HUES6 (cell line): ENCODE measurements around the gene ABHD2.
"Not testable (repeated sequence)": the region's sequence is repeated elsewhere in the genome, so short reads cannot be mapped to it uniquely, and the experiment has no call there.

Experiments
- H3K27ac ChIP-seq: 2 replicates; pipeline ENCODE4 v1.7.0; 2013; ENCODE audit warnings: low read depth, mild to moderate bottlenecking, low read length, inconsistent platforms
- H3K27me3 ChIP-seq: 2 replicates; pipeline ENCODE4 v1.6.1; 2013; ENCODE audit warnings: low read length; ENCODE audit not compliant: control insufficient read depth, insufficient read depth
- H3K36me3 ChIP-seq: 2 replicates; pipeline ENCODE4 v1.6.1; 2013; ENCODE audit warnings: low read length; ENCODE audit not compliant: control insufficient read depth, insufficient read depth
- H3K4me1 ChIP-seq: 2 replicates; pipeline ENCODE4 v1.6.1; 2013; ENCODE audit warnings: low read length; ENCODE audit not compliant: control insufficient read depth, insufficient read depth
- H3K4me3 ChIP-seq: 2 replicates; pipeline ENCODE4 v1.5.1; 2013; ENCODE audit warnings: low read depth, low read length
- H3K9ac ChIP-seq: one replicate; pipeline ENCODE4 v1.6.1; 2013; ENCODE audit warnings: mild to moderate bottlenecking, low read length
- H3K9me3 ChIP-seq: 2 replicates; pipeline ENCODE4 v1.6.1; 2013; ENCODE audit warnings: low read depth, low read length; ENCODE audit not compliant: control insufficient read depth, insufficient read depth

ABHD2 gene

DNA sequence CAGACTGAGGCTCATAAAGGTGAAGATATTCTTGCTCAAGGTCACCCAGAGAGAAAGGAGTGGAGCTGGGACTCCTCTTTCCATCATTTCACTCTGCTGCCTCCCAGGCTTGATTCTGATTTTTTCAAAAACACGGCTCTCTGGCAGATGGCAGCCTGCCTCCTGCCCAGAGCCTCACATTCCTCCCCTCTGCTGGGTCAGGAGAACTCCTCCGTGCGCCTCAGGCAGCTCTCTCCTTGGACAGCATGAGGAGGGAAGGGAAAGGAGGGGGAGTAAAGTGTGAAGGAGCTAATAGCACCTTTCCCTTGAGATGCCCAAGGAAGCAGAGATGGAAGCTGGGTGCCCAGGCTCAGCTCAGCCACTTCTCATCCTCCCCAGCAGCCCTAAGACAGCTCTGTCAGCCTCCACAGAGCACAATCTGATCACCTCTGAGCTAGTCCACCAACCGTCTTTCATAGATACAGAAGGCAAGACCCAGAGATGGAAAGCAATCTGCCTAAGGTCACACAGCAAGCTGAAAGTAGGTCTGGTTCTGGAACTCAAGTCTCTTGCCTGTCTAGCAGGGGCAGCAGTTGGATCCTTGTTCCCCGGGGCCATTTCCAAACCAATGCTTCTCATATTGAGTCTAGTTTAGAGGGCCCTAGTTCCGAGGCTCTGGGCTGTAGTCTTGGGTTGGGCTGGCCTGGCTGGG is 129.6 kb downstream of the ABHD2 start:
- Histone ChIP-seq H3K36me3 (no peaks in the 10 kb centered on the region), H3K27ac (no peak overlapping the region), H3K9me3 (no peaks in the 10 kb centered on the region), H3K27me3 (no peaks in the 10 kb centered on the region), H3K9ac (no peak overlapping the region), H3K4me3 (no peak overlapping the region), H3K4me1 (no peaks in the 10 kb centered on the region)

DNA sequence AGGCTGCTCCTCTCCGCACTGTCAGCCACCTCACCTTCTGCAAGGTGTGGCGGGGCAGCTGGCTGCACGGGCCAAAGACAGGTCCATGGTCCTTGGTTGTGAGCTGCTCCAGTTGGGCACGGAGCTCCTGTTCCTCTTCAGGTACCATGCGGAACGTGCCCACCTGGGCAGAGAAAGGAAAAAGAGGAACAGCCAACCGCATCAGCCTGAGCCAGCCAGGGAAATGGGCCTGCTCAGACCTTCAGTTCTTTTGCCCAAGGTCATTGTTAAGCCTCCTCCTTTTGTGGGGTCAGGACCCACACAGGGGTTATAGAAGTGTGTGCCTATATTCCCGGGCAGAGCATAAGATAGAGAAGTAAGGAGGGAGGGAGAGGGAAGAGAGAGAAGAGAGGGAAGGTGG is 130.3 kb downstream of the ABHD2 start:
- Histone ChIP-seq H3K4me1 (no peaks in the 10 kb centered on the region), H3K27me3 (no peaks in the 10 kb centered on the region), H3K4me3 (no peak overlapping the region), H3K9me3 (no peaks in the 10 kb centered on the region), H3K36me3 (no peaks in the 10 kb centered on the region), H3K27ac (no peak overlapping the region), H3K9ac (no peak overlapping the region)

DNA sequence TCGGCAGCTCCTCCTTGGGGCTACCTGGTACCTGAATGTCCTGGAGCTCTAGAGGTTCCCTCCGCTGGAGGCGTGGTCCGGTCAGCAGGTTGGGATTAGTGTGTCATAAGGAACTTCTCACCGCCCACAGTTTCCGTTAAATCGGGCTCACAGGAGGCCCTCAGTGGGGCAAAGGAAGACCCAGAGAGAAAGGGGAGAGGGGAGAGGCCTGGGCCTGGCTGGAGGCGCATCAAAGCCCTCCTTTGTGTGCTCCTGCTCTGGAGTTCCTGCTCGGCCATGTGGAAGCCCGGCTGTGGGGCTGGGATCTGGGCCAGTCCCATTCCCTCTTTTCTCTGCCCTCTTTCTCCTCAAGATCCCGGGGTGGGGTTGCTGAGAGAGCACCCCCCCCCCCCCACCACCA is 133.3 kb downstream of the ABHD2 start, which contains the start of gene RLBP1:
Gene RLBP1, minus strand, starts transcription at position 37 of the 400 bp plus-strand sequence. CDS start 2,604 bp downstream, outside the sequence.
- no peak within 1 kb of the TSS for H3K27ac ChIP-seq
- no peaks in the 10 kb centered on the region for H3K27me3 ChIP-seq
- no peak within 1 kb of the TSS for H3K4me3 ChIP-seq
- H3K9ac ChIP-seq, result peak within 1 kb of the TSS; percentile 12
- no peaks in the 10 kb centered on the region for H3K4me1 ChIP-seq
- H3K9me3 ChIP-seq, result no peaks in the 10 kb centered on the region
- H3K36me3 ChIP-seq, result no peaks in the 10 kb centered on the region

DNA sequence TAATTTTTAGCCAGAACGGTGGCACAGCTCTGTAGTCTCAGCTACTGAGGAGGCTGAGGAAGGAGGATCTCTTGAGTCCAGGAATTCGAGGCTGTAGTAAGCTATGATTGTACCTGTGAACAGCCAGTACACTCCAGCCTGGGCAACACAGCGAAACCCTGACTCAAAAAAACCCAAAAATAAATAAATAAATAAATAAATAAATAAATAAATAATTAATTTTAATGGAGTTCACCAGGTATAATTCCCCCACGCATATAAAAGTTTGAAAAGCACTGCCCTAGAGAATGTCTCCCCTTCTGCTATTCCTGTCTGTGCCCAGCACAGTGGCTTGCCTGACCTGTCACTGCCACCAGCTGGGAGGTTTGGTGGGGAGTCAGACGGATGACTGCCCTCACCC is 137.3 kb downstream of the ABHD2 start:
- Histone ChIP-seq H3K9me3 (no peaks in the 10 kb centered on the region), H3K4me1 (peaks cover 5% of the 10 kb centered on the region; the same call in 1 of the 2 replicates), H3K27me3 (no peaks in the 10 kb centered on the region), H3K36me3 (no peaks in the 10 kb centered on the region), H3K27ac (no peak overlapping the region), H3K4me3 (no peak overlapping the region), H3K9ac (no peak overlapping the region)

DNA sequence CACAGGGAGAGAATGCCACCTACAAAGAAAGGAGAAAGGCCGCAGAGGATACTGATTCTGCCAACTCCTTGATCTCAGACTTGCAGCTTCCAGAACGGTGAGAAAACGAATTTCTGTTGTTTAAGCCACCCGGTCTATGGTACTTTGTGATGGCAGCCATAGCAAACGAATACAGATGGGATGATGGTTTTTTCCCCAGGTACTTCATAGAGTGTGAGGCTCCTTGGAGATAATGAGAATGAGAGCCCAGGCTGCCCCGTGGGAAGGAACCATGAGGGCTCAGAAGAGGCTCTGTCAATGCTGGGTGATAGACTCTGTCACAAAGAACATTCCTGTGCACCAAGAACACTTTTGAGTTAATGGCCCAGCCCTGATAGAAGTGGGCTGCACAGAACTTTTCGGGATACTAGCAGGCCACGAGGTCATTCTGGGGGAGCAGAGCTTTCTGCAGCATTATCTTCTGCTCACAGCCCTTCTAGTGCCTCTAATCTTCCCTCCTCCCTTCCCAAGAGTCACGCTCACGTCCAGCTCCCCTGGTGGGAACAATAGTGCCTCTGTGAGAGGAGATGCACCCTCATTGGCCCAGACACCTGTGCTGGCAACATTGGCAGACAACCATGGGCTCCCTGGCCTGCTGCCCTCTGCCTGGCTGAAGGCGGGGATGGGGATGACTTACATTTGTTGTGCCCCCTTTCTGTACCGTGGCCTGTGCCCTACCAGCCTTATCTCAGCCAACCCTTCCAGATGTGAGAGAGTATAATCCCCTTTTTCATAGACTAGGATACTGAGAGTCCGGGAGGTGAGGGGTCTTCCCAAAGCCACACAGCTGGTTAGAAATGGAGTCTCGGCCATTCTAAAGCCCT is 138.3 kb downstream of the ABHD2 start:
- H3K36me3 ChIP-seq, result no peaks in the 10 kb centered on the region
- no peaks in the 10 kb centered on the region for H3K27me3 ChIP-seq
- H3K9ac ChIP-seq, result no peak overlapping the region
- H3K9me3 ChIP-seq, result no peaks in the 10 kb centered on the region
- H3K4me1 ChIP-seq, result peaks cover 5% of the 10 kb centered on the region; the same call in 1 of the 2 replicates
- no peak overlapping the region for H3K4me3 ChIP-seq
- no peak overlapping the region for H3K27ac ChIP-seq

DNA sequence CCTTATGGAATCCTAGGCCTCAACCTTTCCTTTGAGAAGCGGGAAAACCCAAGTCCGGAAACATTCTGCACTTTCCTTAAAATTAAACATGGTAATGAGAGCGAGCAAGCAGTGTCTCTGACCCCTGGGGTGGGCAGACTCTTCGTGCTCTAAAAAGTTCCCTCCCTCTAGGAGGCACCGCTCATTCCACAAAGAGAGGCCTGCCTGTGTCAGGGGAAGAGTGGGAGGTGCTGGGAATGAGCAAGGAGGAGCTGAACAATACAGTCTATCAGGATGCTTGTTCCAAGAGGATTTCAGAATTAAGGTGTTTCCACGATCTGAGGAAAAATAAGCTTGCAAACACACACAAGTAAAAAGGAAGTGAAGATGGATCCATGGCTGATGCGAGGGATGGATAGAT is 139.2 kb downstream of the ABHD2 start:
- no peaks in the 10 kb centered on the region for H3K36me3 ChIP-seq
- no peaks in the 10 kb centered on the region for H3K9me3 ChIP-seq
- H3K9ac ChIP-seq, result no peak overlapping the region
- peaks cover 5% of the 10 kb centered on the region; the same call in 1 of the 2 replicates for H3K4me1 ChIP-seq
- H3K27me3 ChIP-seq, result no peaks in the 10 kb centered on the region
- no peak overlapping the region for H3K4me3 ChIP-seq
- no peak overlapping the region for H3K27ac ChIP-seq

DNA sequence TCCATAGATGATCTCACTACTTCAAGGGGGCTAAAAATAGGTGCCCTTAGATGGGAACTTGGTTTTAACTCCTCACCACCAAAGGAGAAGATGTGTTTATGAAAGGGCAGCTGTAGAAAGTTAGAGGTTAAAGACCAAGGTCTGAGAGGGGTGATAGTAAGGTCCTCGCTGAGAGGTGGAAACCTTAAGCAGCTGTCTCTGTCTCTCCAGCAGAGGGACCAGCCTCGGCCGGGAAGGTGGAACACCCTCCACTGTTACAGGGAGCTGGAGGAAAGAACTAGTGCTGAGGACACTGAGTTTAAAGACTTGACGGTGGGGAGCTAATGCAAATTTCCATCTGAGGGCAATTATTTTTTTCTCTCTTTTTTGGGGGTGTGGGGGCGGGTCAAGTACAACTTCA is 142.0 kb downstream of the ABHD2 start:
- no peak overlapping the region for H3K27ac ChIP-seq

DNA sequence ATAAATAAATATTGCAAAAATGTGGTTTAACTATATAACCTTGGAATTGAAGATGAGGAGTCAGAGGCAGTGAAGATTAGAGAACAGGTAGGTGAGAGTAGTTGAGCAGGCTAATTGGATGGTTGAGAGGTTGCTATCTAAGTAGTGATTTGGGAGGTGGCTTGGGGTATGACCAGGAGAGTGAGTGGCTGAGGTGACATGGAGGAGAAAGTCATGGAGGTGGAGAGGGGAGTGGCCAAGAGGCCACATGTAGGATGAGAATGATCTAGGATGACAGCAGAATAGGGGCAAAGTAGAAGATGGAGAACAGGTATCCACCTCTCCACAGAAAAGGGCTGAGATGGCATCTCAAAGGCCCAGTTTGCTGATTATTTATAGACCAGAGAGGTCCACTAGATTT is 143.6 kb downstream of the ABHD2 start:
- H3K4me3 ChIP-seq, result no peak overlapping the region
- H3K9me3 ChIP-seq, result no peaks in the 10 kb centered on the region
- H3K4me1 ChIP-seq, result peaks cover 5% of the 10 kb centered on the region; the same call in 1 of the 2 replicates
- H3K27ac ChIP-seq, result no peak overlapping the region
- no peaks in the 10 kb centered on the region for H3K27me3 ChIP-seq
- H3K36me3 ChIP-seq, result no peaks in the 10 kb centered on the region
- H3K9ac ChIP-seq, result no peak overlapping the region

More for the DNA sequence above, 142.0 kb downstream of the ABHD2 start:
- H3K36me3 ChIP-seq, result no peaks in the 10 kb centered on the region
- no peak overlapping the region for H3K9ac ChIP-seq
- no peaks in the 10 kb centered on the region for H3K9me3 ChIP-seq
- no peaks in the 10 kb centered on the region for H3K27me3 ChIP-seq
- H3K4me1 ChIP-seq, result peaks cover 5% of the 10 kb centered on the region; the same call in 1 of the 2 replicates
- no peak overlapping the region for H3K4me3 ChIP-seq

DNA sequence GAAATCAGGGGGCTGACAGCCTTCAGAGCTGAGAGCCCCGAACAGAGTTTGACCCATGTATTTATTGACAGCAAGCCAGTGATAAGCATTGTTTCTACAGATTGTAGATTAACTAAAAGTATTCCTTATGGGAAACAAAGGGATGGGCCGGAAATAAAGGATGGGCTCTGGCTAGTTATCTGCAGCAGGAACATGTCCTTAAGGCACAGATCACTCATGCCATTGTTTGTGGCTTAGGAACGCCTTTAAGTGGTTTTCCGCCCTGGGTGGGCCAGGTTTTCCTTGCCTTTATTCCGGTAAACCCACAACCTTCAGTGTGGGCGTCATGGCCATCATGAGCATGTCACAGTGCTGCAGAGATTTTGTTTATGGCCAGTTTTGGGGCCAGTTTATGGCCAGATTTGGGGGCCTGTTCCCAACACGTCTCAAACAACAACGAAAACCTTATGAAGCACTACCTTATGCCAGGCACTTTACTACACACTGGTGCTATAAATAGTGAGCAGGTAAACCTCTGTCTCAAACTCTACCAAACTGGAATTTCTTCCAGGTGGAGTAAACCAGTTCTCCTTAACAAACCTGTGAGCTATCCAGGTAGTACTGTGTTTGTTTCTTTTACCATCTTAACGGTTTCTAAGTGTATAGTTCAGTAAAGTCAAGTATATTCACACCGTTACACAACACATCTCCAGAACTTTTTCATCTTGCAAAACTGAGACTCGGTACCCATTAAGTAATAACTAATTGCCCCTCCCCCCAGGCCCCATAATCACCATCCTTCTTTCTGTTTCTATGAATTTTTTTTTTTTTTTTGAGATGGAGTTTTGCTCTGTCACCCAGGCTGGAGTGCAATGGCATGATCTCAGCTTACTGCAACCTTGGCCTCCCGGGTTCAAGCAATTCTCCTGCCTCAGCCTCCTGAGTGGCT is 151.9 kb downstream of the ABHD2 start:
- not testable (repeated sequence) for H3K4me1 ChIP-seq, H3K9me3 ChIP-seq, H3K27me3 ChIP-seq, H3K4me3 ChIP-seq, H3K9ac ChIP-seq, H3K27ac ChIP-seq, H3K36me3 ChIP-seq

DNA sequence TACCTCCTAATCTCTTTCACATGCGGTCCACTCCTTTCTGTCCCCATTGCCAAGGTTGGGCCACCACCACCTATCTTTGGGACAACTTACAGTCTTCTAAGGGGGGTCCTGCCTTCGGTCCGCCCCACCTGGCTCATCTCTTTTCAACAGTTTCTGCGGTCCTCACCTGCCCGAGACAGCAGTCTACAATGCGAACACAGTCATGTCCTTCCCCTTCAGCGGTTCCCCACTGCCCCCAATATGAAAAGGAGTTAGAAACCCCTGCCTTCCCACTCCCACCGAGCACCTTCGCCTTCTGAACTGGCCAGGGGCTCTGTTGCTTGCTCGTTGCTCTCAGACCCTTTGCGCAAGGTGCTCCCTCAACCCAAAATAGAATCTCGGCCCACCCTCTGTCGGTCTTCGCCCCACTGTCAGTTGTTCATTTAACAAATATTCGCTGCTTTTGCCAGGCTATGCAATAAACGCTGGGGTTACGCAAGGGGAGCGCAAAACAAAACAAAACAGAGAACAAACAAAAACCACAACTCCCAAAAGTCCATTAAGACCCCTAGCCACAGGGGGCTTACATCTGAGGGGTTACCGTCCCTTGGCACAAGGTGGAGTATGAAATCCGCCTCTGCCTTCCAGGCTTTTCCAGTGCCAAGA is 154.9 kb downstream of the ABHD2 start:
- Histone ChIP-seq H3K27ac (no peak overlapping the region), H3K9me3 (peaks cover 10% of the 10 kb centered on the region), H3K4me1 (peaks cover 7% of the 10 kb centered on the region), H3K9ac (peak overlapping the region; percentile 88), H3K4me3 (peak overlapping the region; percentile 90), H3K36me3 (peaks cover 12% of the 10 kb centered on the region), H3K27me3 (peaks cover 7% of the 10 kb centered on the region; the same call in 1 of the 2 replicates)
